HEK293T (cell line): ENCODE results near the gene GRIK4.

ENCODE experiments used
- CTCF ChIA-PET: fragments of 350-600 bp; formaldehyde crosslinking; extraction: SDS; loops from one replicate; lab custom pipeline; 2021; ENCODE audit warnings: antibody characterized with exemption, inconsistent platforms; lab: Yijun Ruan, JAX
- POLR2A ChIA-PET: fragments of 350-600 bp; formaldehyde crosslinking; extraction: SDS; loops from one replicate; lab custom pipeline; 2020; ENCODE audit warnings: antibody characterized with exemption, inconsistent platforms; lab: Yijun Ruan, JAX
- DNase-seq: peaks from one replicate; pipeline ENCODE4 v3.0.0; 2012; ENCODE audit warnings: mixed read lengths; ENCODE audit errors: extremely low spot score
- ARNT ChIP-seq: fragments of 450-650 bp; IDR thresholded peaks from 2 replicates; pipeline ENCODE4 v1.6.1; 2017; ENCODE audit warnings: mild to moderate bottlenecking
- BHLHE40 ChIP-seq: fragments of 450-650 bp; IDR thresholded peaks from 2 replicates; pipeline ENCODE4 v1.6.1; 2016; ENCODE audit warnings: mild to moderate bottlenecking, moderate library complexity, borderline replicate concordance
- CTBP1 ChIP-seq: fragments of 450-650 bp; IDR thresholded peaks from 2 replicates; pipeline ENCODE4 v1.6.1; 2016; ENCODE audit warnings: borderline replicate concordance
- ELF4 ChIP-seq: fragments of 450-650 bp; IDR thresholded peaks from 2 replicates; pipeline ENCODE4 v1.6.1; 2017; ENCODE audit warnings: antibody characterized with exemption
- FOXA1 ChIP-seq: fragments of 450-650 bp; IDR thresholded peaks from 2 replicates; pipeline ENCODE4 v1.6.1; 2016; ENCODE audit warnings: mild to moderate bottlenecking
- FOXK2 ChIP-seq: fragments of 450-650 bp; IDR thresholded peaks from 2 replicates; pipeline ENCODE4 v1.6.1; 2016; ENCODE audit warnings: mild to moderate bottlenecking
- FOXM1 ChIP-seq: fragments of 450-650 bp; IDR thresholded peaks from 2 replicates; pipeline ENCODE4 v1.6.1; 2017; ENCODE audit warnings: mild to moderate bottlenecking, borderline replicate concordance
- HDGF ChIP-seq: fragments of 450-650 bp; IDR thresholded peaks from 2 replicates; pipeline ENCODE4 v1.6.1; 2017; ENCODE audit warnings: antibody characterized with exemption, borderline replicate concordance
- L3MBTL2 ChIP-seq: fragments of 450-650 bp; conservative IDR thresholded peaks from 2 replicates; pipeline ENCODE4 v1.6.1; 2016; ENCODE audit warnings: mild to moderate bottlenecking
- LEF1 ChIP-seq: fragments of 450-650 bp; IDR thresholded peaks from 2 replicates; pipeline ENCODE4 v1.6.1; 2017; ENCODE audit warnings: mild to moderate bottlenecking, borderline replicate concordance
- NFRKB ChIP-seq: fragments of 450-650 bp; IDR thresholded peaks from 2 replicates; pipeline ENCODE4 v1.6.1; 2016; ENCODE audit warnings: mild to moderate bottlenecking, moderate library complexity
- SP1 ChIP-seq: fragments of 450-650 bp; IDR thresholded peaks from 2 replicates; pipeline ENCODE4 v1.6.1; 2017
- SUZ12 ChIP-seq: fragments of 450-650 bp; IDR thresholded peaks from 2 replicates; pipeline ENCODE4 v1.6.1; 2016; ENCODE audit warnings: mild to moderate bottlenecking
- TARDBP ChIP-seq: fragments of 450-650 bp; IDR thresholded peaks from 2 replicates; pipeline ENCODE4 v1.6.1; 2016
- ZNF384 ChIP-seq: fragments of 450-650 bp; IDR thresholded peaks from 2 replicates; pipeline ENCODE4 v1.6.1; 2016
- TF ChIP-seq, protein P1 (sequence below): fragments of 450-650 bp; IDR thresholded peaks from 2 replicates; pipeline ENCODE4 v1.6.1; 2016

Gene GRIK4

DNA sequence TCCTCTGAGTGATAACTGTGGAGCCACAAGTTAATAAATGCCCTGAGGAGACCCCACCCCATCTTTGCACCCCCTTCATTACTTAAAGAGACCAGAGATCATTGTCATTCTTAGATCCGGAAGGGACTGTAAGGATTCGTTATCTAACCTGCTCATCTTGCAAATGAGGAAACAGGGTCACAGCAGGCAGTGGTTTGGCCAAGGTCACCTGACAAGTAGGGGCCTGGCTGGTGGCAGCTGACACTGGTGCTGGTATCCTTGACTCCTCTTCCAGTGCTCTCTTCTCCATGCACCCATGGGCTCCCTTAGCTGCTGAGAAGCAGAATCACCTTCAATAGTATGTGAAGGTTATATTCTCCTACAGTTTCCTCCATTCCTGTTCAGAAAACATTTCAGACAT, 151.6 kb downstream of the GRIK4 start:
- no peak for DNase-seq
- ChIA-PET POLR2A (no interaction called here), CTCF (no interaction called here)
- no peak for TF ChIP-seq SP1
- no peak for TF ChIP-seq ZNF384
- TF ChIP-seq L3MBTL2, result no peak
- no peak for TF ChIP-seq FOXM1
- TF ChIP-seq, protein P1, sequence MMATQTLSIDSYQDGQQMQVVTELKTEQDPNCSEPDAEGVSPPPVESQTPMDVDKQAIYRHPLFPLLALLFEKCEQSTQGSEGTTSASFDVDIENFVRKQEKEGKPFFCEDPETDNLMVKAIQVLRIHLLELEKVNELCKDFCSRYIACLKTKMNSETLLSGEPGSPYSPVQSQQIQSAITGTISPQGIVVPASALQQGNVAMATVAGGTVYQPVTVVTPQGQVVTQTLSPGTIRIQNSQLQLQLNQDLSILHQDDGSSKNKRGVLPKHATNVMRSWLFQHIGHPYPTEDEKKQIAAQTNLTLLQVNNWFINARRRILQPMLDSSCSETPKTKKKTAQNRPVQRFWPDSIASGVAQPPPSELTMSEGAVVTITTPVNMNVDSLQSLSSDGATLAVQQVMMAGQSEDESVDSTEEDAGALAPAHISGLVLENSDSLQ, result no peak
- no peak for TF ChIP-seq HDGF
- no peak for TF ChIP-seq LEF1
- no peak for TF ChIP-seq ARNT
- no peak for TF ChIP-seq FOXA1
- TF ChIP-seq FOXK2, result no peak
- no peak for TF ChIP-seq TARDBP

DNA sequence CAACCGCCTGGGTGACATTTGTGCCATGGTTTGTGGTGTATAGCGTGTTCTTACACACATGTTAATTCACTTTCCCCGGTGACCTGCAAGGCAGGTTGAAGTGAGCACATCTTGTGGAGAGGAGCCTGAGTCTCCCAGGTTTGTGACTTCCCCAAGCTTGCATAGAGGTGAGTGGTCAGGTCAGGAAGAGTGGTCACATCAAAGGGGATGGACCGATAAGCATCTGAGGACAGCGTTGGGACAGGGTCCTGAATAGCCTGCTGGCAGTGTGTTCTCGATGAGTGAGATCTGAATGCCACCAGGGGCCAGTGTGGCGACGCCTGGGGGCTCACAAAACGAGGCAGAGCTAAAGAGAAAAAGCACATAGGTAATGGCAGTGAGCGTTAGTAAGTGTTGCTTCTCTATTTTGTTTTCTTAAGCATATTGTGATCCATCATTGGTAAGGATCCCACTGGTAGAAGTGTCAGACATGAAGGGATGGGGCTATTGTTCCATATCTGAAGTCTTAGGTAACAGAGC, 154.6 kb downstream of the GRIK4 start:
- TF ChIP-seq, protein P1, result no peak
- TF ChIP-seq FOXA1 (no peak), LEF1 (no peak), ELF4 (no peak), NFRKB (no peak)
- CTCF ChIA-PET, result interaction anchor here (1.2 kb wide), 1 partner anchor 19 kb away, joined by 6 read pairs; no protein-coding TSS in a partner anchor
- no peak for DNase-seq
- POLR2A ChIA-PET, result no interaction called here

DNA sequence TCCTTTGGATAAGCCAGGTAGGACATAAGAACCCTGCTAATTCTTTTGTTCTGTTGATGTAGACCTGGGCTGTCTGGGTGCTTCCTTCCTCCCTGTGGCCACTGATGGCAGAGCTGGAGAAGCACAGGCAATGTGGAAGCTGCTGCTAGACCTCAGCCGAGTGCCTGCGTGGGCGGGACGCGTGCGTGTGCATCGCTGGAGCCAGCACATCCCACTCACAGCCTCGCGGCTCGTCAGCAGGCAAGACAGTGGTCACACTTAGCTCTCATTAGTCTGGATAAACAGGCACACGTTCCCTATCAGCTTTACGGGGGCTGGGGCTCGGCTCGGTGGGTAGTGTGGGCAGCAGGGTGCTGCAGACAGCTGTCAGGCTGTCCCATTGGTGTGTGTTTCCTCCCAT, 155.7 kb downstream of the GRIK4 start:
- no peak for DNase-seq
- CTCF ChIA-PET, result no interaction called here
- POLR2A ChIA-PET, result no interaction called here
- TF ChIP-seq ELF4, result no peak
- TF ChIP-seq CTBP1, result no peak
- TF ChIP-seq L3MBTL2, result no peak
- TF ChIP-seq ZNF384, result no peak
- no peak for TF ChIP-seq HDGF
- TF ChIP-seq SUZ12, result no peak
- TF ChIP-seq, protein P1, result no peak
- TF ChIP-seq ARNT, result no peak

DNA sequence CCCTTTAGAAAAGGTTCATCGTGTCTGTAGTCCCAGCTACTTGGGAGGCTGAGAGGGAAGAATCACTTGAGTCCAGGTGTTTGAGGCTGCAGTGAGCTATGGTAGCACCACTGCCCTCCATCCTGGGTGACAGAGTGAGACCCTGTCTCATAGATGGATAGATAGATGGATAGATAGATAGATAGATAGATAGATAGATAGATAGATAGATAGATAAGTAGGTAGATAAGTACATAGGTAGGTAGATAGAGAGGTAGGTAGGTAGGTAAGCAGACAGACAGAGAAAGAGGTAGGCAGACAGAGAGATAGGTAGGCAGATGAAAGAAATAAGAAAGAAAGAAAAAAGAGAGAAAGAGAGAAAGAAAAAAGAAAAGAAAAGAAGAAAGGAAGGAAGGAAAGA, 156.4 kb downstream of the GRIK4 start:
- no peak for TF ChIP-seq TARDBP
- TF ChIP-seq CTBP1, result no peak
- TF ChIP-seq NFRKB, result no peak
- TF ChIP-seq HDGF, result no peak
- no peak for TF ChIP-seq L3MBTL2
- ChIA-PET POLR2A (no interaction called here), CTCF (no interaction called here)
- no peak for DNase-seq

DNA sequence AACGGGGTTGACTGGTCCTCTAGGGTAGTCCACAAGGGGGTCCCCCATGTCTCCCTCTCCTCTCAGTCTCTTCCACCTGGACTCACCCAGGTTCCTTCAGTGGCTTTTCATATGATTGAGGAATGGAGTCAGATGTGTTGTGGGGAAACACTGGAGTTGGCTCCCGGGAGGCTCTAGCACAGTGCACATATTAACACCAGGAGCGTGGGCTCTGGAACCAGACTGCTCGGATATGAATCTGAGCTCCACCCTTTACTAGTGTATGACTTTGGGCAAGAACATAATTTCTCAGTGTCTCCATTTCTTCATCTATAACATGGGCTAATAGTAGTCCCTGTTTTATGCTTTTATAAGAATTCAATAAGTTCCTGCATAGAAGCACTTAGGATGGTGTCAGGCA, 157.0 kb downstream of the GRIK4 start:
- DNase-seq, result no peak
- TF ChIP-seq FOXK2, result no peak
- no peak for TF ChIP-seq ZNF384
- no peak for TF ChIP-seq SUZ12
- no peak for TF ChIP-seq SP1
- no peak for TF ChIP-seq L3MBTL2
- TF ChIP-seq, protein P1, result no peak
- no peak for TF ChIP-seq FOXM1
- TF ChIP-seq HDGF, result no peak
- ChIA-PET CTCF (no interaction called here), POLR2A (no interaction called here)

DNA sequence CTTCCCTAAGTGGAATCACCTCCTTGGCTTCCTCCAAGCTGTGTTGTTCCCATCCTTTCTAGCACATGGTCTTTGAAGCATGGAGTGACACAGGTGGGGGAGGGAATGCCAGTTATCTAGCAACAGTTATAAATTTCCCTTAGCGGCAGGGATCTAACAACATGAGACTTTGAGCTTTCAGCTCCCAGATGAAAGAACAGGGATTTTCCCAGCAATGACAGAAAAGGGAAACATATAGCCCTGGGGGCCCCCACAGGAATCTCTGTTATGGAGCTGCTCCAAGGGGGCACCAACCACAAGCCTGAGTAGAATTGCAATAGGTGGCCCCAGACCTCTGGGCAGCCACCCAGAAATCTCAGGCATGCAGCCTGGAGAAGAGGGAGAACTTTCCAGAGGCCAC, 163.0 kb downstream of the GRIK4 start:
- ChIA-PET POLR2A (no interaction called here), CTCF (interaction anchor here (1.2 to 3.0 kb wide), 2 partner anchors 11 to 161 kb away, joined by 3 to 8 read pairs; no protein-coding TSS in a partner anchor)
- no peak for DNase-seq
- no peak for TF ChIP-seq BHLHE40
- no peak for TF ChIP-seq SP1
- no peak for TF ChIP-seq SUZ12
- TF ChIP-seq FOXK2, result no peak
- TF ChIP-seq ZNF384, result no peak
- no peak for TF ChIP-seq NFRKB
- TF ChIP-seq HDGF, result no peak
- no peak for TF ChIP-seq ELF4
- TF ChIP-seq, protein P1, result no peak
- TF ChIP-seq LEF1, result no peak
